EL (cell line): ENCODE measurements around the gene NUP153.
"Not testable (repeated sequence)": the region's sequence is repeated elsewhere in the genome, so short reads cannot be mapped to it uniquely, and the experiment has no call there.

Source experiments
- DNase-seq: peaks from one replicate; pipeline ENCODE4 v3.0.0-alpha.2; 2016

NUP153 gene

GRCh38 chr6:17712576-17712975, 5.9 kb upstream of the NUP153 start:
- no peak for DNase-seq

GRCh38 chr6:17710331-17710730, 3.6 kb upstream of the NUP153 start:
- DNase-seq = peak; percentile 56

- no peak for DNase-seq
Observed at GRCh38 chr6:17709476-17709875, 2.8 kb upstream of the NUP153 start.

- DNase-seq = not testable (repeated sequence)
Observed at GRCh38 chr6:17708035-17708434, 1.3 kb upstream of the NUP153 start.

- no peak for DNase-seq
Observed at GRCh38 chr6:17707371-17707651, 586 bp upstream of the NUP153 start.

- DNase-seq = peak; percentile 85
Observed at GRCh38 chr6:17705778-17706579, 746 bp downstream of the NUP153 start.

GRCh38 chr6:17705428-17705777, 1.3 kb downstream of the NUP153 start:
- peak; percentile 87 for DNase-seq

- peak; percentile 83 for DNase-seq
Observed at GRCh38 chr6:17703256-17703694, 3.5 kb downstream of the NUP153 start.

- no peak for DNase-seq
Observed at GRCh38 chr6:17700421-17701416, 6.0 kb downstream of the NUP153 start.

GRCh38 chr6:17691925-17692538, 14.7 kb downstream of the NUP153 start:
- no peak for DNase-seq

GRCh38 chr6:17688481-17688880, 18.2 kb downstream of the NUP153 start:
- DNase-seq = no peak

- DNase-seq = no peak
Observed at GRCh38 chr6:17687136-17687535, 19.6 kb downstream of the NUP153 start.

- DNase-seq = no peak
Observed at GRCh38 chr6:17684134-17684533, 22.6 kb downstream of the NUP153 start.

- no peak for DNase-seq
Observed at GRCh38 chr6:17683428-17683827, 23.3 kb downstream of the NUP153 start.

GRCh38 chr6:17679726-17680125, 27.0 kb downstream of the NUP153 start:
- DNase-seq = no peak

- no peak for DNase-seq
Observed at GRCh38 chr6:17677602-17678001, 29.1 kb downstream of the NUP153 start.

GRCh38 chr6:17673543-17674254, 33.0 kb downstream of the NUP153 start:
- DNase-seq = no peak

GRCh38 chr6:17672064-17672718, 34.5 kb downstream of the NUP153 start:
- DNase-seq = no peak

GRCh38 chr6:17666646-17667045, 40.1 kb downstream of the NUP153 start:
- DNase-seq = no peak

- no peak for DNase-seq
Observed at GRCh38 chr6:17665132-17665531, 41.6 kb downstream of the NUP153 start.

GRCh38 chr6:17663226-17663625, 43.5 kb downstream of the NUP153 start:
- DNase-seq = no peak

- DNase-seq = no peak
Observed at GRCh38 chr6:17662585-17662984, 44.1 kb downstream of the NUP153 start.
